Fibroblast of lung (primary cell): ENCODE measurements around the gene KIZ. TPM values are rescaled to one million over a fixed set of nuclear protein-coding genes. Genes with fewer than 3 reads are reported as not detected.

Source experiments
- DNase-seq, 2 donors: peaks; one replicate each; pipeline versions ENCODE4 v3.0.0 to v3.0.0-alpha.2; 2010; ENCODE audit warnings: low read depth in 2 of 2
- H2AFZ ChIP-seq: 2 replicates; pipeline ENCODE4 v1.5.1; 2012; ENCODE audit warnings: low read length, control low read depth, inconsistent platforms
- H3K27ac ChIP-seq: 2 replicates; pipeline ENCODE4 v1.5.1; 2011; ENCODE audit warnings: low read length, control low read depth; ENCODE audit not compliant: insufficient read depth
- H3K27me3 ChIP-seq: 2 replicates; pipeline ENCODE4 v1.5.1; 2011; ENCODE audit warnings: mild to moderate bottlenecking, low read length; ENCODE audit not compliant: control insufficient read depth, insufficient read depth
- H3K36me3 ChIP-seq: 2 replicates; pipeline ENCODE4 v1.5.1; 2011; ENCODE audit warnings: low read length; ENCODE audit not compliant: control insufficient read depth, insufficient read depth
- H3K4me1 ChIP-seq: 2 replicates; pipeline ENCODE4 v1.5.1; 2011; ENCODE audit warnings: low read length; ENCODE audit not compliant: control insufficient read depth, insufficient read depth; ENCODE audit errors: extremely low read depth
- H3K4me2 ChIP-seq: 2 replicates; pipeline ENCODE4 v1.5.1; 2011; ENCODE audit warnings: low read length, control low read depth; ENCODE audit not compliant: insufficient read depth; ENCODE audit errors: extremely low read depth
- H3K4me3 ChIP-seq, 4 experiments: fragments of 200-600 bp in 1 of 4; sonication (generic) in 1 of 4; replicated peaks in 1 of 4; 2 replicates each; pipeline ENCODE4 v1.5.1; 2011 to 2016; ENCODE audit warnings: low read length in 4 of 4, low read depth in 3 of 4, mild to moderate bottlenecking in 3 of 4, control low read depth in 2 of 4, inconsistent platforms in 1 of 4, mixed read lengths in 1 of 4; ENCODE audit not compliant: insufficient read depth in 1 of 4; ENCODE audit errors: control extremely low read depth in 1 of 4
- H3K79me2 ChIP-seq: 2 replicates; pipeline ENCODE4 v1.5.1; 2012; ENCODE audit warnings: mild to moderate bottlenecking, low read length, inconsistent platforms; ENCODE audit not compliant: control insufficient read depth, insufficient read depth
- H3K9ac ChIP-seq: 2 replicates; pipeline ENCODE4 v1.5.1; 2011; ENCODE audit warnings: mild to moderate bottlenecking, low read length, control low read depth; ENCODE audit not compliant: insufficient read depth
- H3K9me3 ChIP-seq: 2 replicates; pipeline ENCODE4 v1.5.1; 2012; ENCODE audit warnings: low read depth, low read length; ENCODE audit not compliant: control insufficient read depth, insufficient read depth
- H4K20me1 ChIP-seq: 2 replicates; pipeline ENCODE4 v1.5.1; 2011; ENCODE audit warnings: low read length; ENCODE audit not compliant: control insufficient read depth, insufficient read depth; ENCODE audit errors: extremely low read depth
- CTCF ChIP-seq, 2 donors: IDR thresholded peaks in 1 of 2; conservative IDR thresholded peaks in 1 of 2; 1 replicate in 1 of 2; 2 replicates in 1 of 2; pipeline ENCODE4 v1.5.1; 2011 to 2012; ENCODE audit warnings: low read length in 2 of 2, control low read depth in 1 of 2, inconsistent platforms in 1 of 2, low read depth in 1 of 2, mild to moderate bottlenecking in 1 of 2
- EZH2 ChIP-seq: IDR thresholded peaks from 2 replicates; pipeline ENCODE4 v1.5.1; 2012; ENCODE audit warnings: low read length, control low read depth, mild to moderate bottlenecking; ENCODE audit errors: missing control alignments
- polyA minus RNA-seq: library from RNA; depleted of rRNA, polyadenylated mRNA; stranded (reverse); fragments of >200 nt; gene quantifications from 2 replicates; pipeline ENCODE4 v1.2.3, GENCODE V29; 2011; ENCODE audit warnings: low replicate concordance
- polyA plus RNA-seq, 2 donors: library from polyadenylated mRNA; depleted of rRNA in 1 of 2; stranded (reverse) in 1 of 2; unstranded in 1 of 2; fragments of >200 nt; gene quantifications; 2 replicates each; pipeline ENCODE4 v1.2.1, GENCODE V29; 2011 to 2012; ENCODE audit warnings: missing spikeins in 1 of 2
- total RNA-seq: library from RNA; depleted of rRNA; stranded (reverse); fragments of >200 nt; gene quantifications from 2 replicates; pipeline ENCODE4 v1.2.1, GENCODE V29; 2014

Gene KIZ
- total RNA-seq (23.5 and 25.9 TPM in 2 replicates), polyA plus RNA-seq (7.0 and 11.5 TPM in 2 replicates), polyA minus RNA-seq (0.30 TPM in 1 of 2 replicates, not detected in the other)
- 5.3 and 8.4 TPM in 2 replicates for polyA plus RNA-seq (2012)

GRCh38 chr20:21125849-21126580 is at the start of gene KIZ:
KIZ (plus strand) TSS chr20:21126082; CDS start chr20:21126116, 34 bp downstream.
- Histone ChIP-seq H3K4me1 (no peaks in the 10 kb centered on the region), H3K9ac (peak within 1 kb of the TSS; percentile 74), H2AFZ (peak within 1 kb of the TSS; percentile 97), H3K27ac (peak within 1 kb of the TSS; percentile 57), H3K9me3 (no peaks in the 10 kb centered on the region), H3K27me3 (no peaks in the 10 kb centered on the region), H3K36me3 (no peaks in the 10 kb centered on the region), H3K79me2 (no peaks in the 10 kb centered on the region), H4K20me1 (no peaks in the 10 kb centered on the region), H3K4me3 (peak within 1 kb of the TSS; percentile 57 to 95 (median 78)), H3K4me2 (peak within 1 kb of the TSS; percentile 95)
- TF ChIP-seq CTCF (conservative IDR thresholded peaks at IDR 0.05 in 1 of 2, IDR thresholded peaks at IDR 0.05 in 1 of 2; ENCODE audit: low read depth in 1 of 2, low read length in 2 of 2) (peak; percentile 5 to 18), EZH2 (no peak)
- peak; percentile 93 to 94 for DNase-seq

- H3K79me2 ChIP-seq = no peaks in the 10 kb centered on the region
- H3K4me2 ChIP-seq = no peak overlapping the region
- no peak for DNase-seq
- H2AFZ ChIP-seq = no peak overlapping the region
- no peaks in the 10 kb centered on the region for H3K36me3 ChIP-seq
- no peak overlapping the region for H3K27ac ChIP-seq
- H3K9me3 ChIP-seq = no peaks in the 10 kb centered on the region
- H3K4me3 ChIP-seq = no peak overlapping the region
- TF ChIP-seq CTCF (conservative IDR thresholded peaks at IDR 0.05 in 1 of 2, IDR thresholded peaks at IDR 0.05 in 1 of 2; ENCODE audit: low read depth in 1 of 2, low read length in 2 of 2) (no peak), EZH2 (no peak)
- H3K27me3 ChIP-seq = no peaks in the 10 kb centered on the region
- H3K9ac ChIP-seq = no peak overlapping the region
- H4K20me1 ChIP-seq = no peaks in the 10 kb centered on the region
- H3K4me1 ChIP-seq = no peaks in the 10 kb centered on the region
Measured at GRCh38 chr20:21077809-21078345, 48.0 kb upstream of the KIZ start.

GRCh38 chr20:21082584-21082983 is 43.3 kb upstream of the KIZ start:
- Histone ChIP-seq H3K4me3 (no peak overlapping the region), H3K4me2 (no peak overlapping the region), H4K20me1 (no peaks in the 10 kb centered on the region), H2AFZ (no peak overlapping the region), H3K79me2 (no peaks in the 10 kb centered on the region), H3K27me3 (no peaks in the 10 kb centered on the region), H3K36me3 (no peaks in the 10 kb centered on the region), H3K9me3 (no peaks in the 10 kb centered on the region), H3K9ac (no peak overlapping the region), H3K27ac (no peak overlapping the region), H3K4me1 (no peaks in the 10 kb centered on the region)
- DNase-seq = no peak
- TF ChIP-seq CTCF (conservative IDR thresholded peaks at IDR 0.05 in 1 of 2, IDR thresholded peaks at IDR 0.05 in 1 of 2; ENCODE audit: low read depth in 1 of 2, low read length in 2 of 2) = no peak
- TF ChIP-seq EZH2 = no peak
